WTC11 (cell line): ENCODE results near the gene XKR7. TPM values are rescaled to one million over a fixed set of nuclear protein-coding genes. Genes with fewer than 3 reads are reported as not detected.

Experiments
- ATAC-seq: fragments of 200-7000 bp; cut with Tn5 transposase; 2 replicates; pipeline ENCODE4 v1.10.0; 2021; ENCODE audit warnings: mild to moderate bottlenecking, moderate library complexity
- CTCF ChIA-PET: fragments of 300-600 bp; sonication (Branson Sonifier 250); formaldehyde crosslinking; loops from one replicate; lab custom pipeline; 2021; ENCODE audit warnings: antibody characterized with exemption; lab: Charles Lee
- POLR2A ChIA-PET: fragments of 350-600 bp; sonication (Branson Sonifier 250); formaldehyde crosslinking; loops from one replicate; lab custom pipeline; 2021; ENCODE audit warnings: antibody characterized with exemption; lab: Charles Lee
- DNase-seq: peaks from one replicate; pipeline ENCODE4 v3.0.0; 2021; ENCODE audit warnings: low spot score
- H3K27ac Mint-ChIP-seq: 2 replicates; pipeline ENCODE4 v1.8.0; 2021; ENCODE audit warnings: mixed read lengths
- H3K27me3 Mint-ChIP-seq: 2 replicates; pipeline ENCODE4 v1.8.0; 2021; ENCODE audit warnings: low read depth, mild to moderate bottlenecking, moderate library complexity, mixed read lengths
- H3K36me3 Mint-ChIP-seq: 2 replicates; pipeline ENCODE4 v1.8.0; 2021; ENCODE audit warnings: mixed read lengths
- H3K4me1 Mint-ChIP-seq: 2 replicates; pipeline ENCODE4 v1.8.0; 2022; ENCODE audit warnings: mixed read lengths
- H3K4me3 Mint-ChIP-seq: 2 replicates; pipeline ENCODE4 v1.8.0; 2021; ENCODE audit warnings: mild to moderate bottlenecking, moderate library complexity, mixed read lengths
- H3K9me3 Mint-ChIP-seq: 2 replicates; pipeline ENCODE4 v1.8.0; 2021; ENCODE audit warnings: mixed read lengths
- CREB1 ChIP-seq: sonication (generic); formaldehyde crosslinking; IDR thresholded peaks from 2 replicates; pipeline ENCODE4 v1.8.0; 2023; ENCODE audit warnings: mild to moderate bottlenecking, missing genetic modification reagents
- EMX1 ChIP-seq: fragments of 250-450 bp; sonication (Bioruptor Pico); IDR thresholded peaks from 2 replicates; pipeline ENCODE4 v1.8.0; 2021; ENCODE audit warnings: mild to moderate bottlenecking
- ETV6 ChIP-seq: sonication (generic); formaldehyde crosslinking; IDR thresholded peaks from 2 replicates; pipeline ENCODE4 v1.8.1; 2022; ENCODE audit warnings: mild to moderate bottlenecking, missing genetic modification reagents
- FOXP1 ChIP-seq: sonication (generic); formaldehyde crosslinking; IDR thresholded peaks from 2 replicates; pipeline ENCODE4 v1.8.0; 2022; ENCODE audit warnings: missing genetic modification reagents, mild to moderate bottlenecking, moderate library complexity, borderline replicate concordance
- HMGA2 ChIP-seq: fragments of 250-450 bp; sonication (Bioruptor Pico); IDR thresholded peaks from 2 replicates; pipeline ENCODE4 v1.4.0; 2021; ENCODE audit warnings: mild to moderate bottlenecking, moderate library complexity
- SMAD3 ChIP-seq: sonication (generic); formaldehyde crosslinking; IDR thresholded peaks from 2 replicates; pipeline ENCODE4 v1.8.0; 2022; ENCODE audit warnings: missing genetic modification reagents, mild to moderate bottlenecking, borderline replicate concordance
- TCF7 ChIP-seq: sonication (generic); formaldehyde crosslinking; IDR thresholded peaks from 2 replicates; pipeline ENCODE4 v1.8.0; 2022; ENCODE audit warnings: mild to moderate bottlenecking, low read depth, missing genetic modification reagents, moderate library complexity
- TEAD4 ChIP-seq: sonication (generic); formaldehyde crosslinking; IDR thresholded peaks from 2 replicates; pipeline ENCODE4 v1.8.0; 2022; ENCODE audit warnings: mild to moderate bottlenecking, missing genetic modification reagents
- ZNF219 ChIP-seq: sonication (generic); formaldehyde crosslinking; IDR thresholded peaks from 2 replicates; pipeline ENCODE4 v1.8.0; 2023; ENCODE audit warnings: missing genetic modification reagents, mild to moderate bottlenecking, borderline replicate concordance
- ZNF423 ChIP-seq: fragments of 250-450 bp; sonication (Bioruptor Pico); IDR thresholded peaks from 2 replicates; pipeline ENCODE4 v2.1.2; 2022; ENCODE audit warnings: mild to moderate bottlenecking, moderate library complexity
- total RNA-seq: library from RNA; stranded (reverse); gene quantifications from 3 replicates; pipeline ENCODE4 v1.2.3, GENCODE V29; 2021
- TF ChIP-seq, protein P1 (sequence below): sonication (generic); formaldehyde crosslinking; IDR thresholded peaks from 2 replicates; pipeline ENCODE4 v1.8.1; 2022; ENCODE audit warnings: missing genetic modification reagents, borderline replicate concordance
- TF ChIP-seq, protein P2 (sequence below): sonication (generic); formaldehyde crosslinking; IDR thresholded peaks from 2 replicates; pipeline ENCODE4 v1.8.1; 2022; ENCODE audit warnings: mild to moderate bottlenecking, moderate library complexity, missing genetic modification reagents
- TF ChIP-seq, protein P3 (sequence below): sonication (generic); formaldehyde crosslinking; conservative IDR thresholded peaks from 2 replicates; pipeline ENCODE4 v1.8.1; 2022; ENCODE audit warnings: mild to moderate bottlenecking, missing genetic modification reagents
- TF ChIP-seq, protein P4 (sequence below): fragments of 250-450 bp; sonication (Bioruptor Pico); IDR thresholded peaks from 2 replicates; pipeline ENCODE4 v1.8.0; 2021; ENCODE audit warnings: mild to moderate bottlenecking
- TF ChIP-seq, protein P5 (sequence below): sonication (generic); formaldehyde crosslinking; IDR thresholded peaks from 2 replicates; pipeline ENCODE4 v1.8.1; 2023; ENCODE audit warnings: mild to moderate bottlenecking, missing genetic modification reagents, moderate library complexity
- TF ChIP-seq, protein P6 (sequence below): sonication (generic); formaldehyde crosslinking; IDR thresholded peaks from 2 replicates; pipeline ENCODE4 v1.8.0; 2023; ENCODE audit warnings: mild to moderate bottlenecking, missing genetic modification reagents
- TF ChIP-seq, protein P7 (sequence below): sonication (generic); formaldehyde crosslinking; IDR thresholded peaks from 2 replicates; pipeline ENCODE4 v1.8.0; 2022; ENCODE audit warnings: mild to moderate bottlenecking, missing genetic modification reagents
- TF ChIP-seq, protein P8 (sequence below): sonication (generic); formaldehyde crosslinking; IDR thresholded peaks from 2 replicates; pipeline ENCODE4 v1.8.1; 2022; ENCODE audit warnings: mild to moderate bottlenecking, missing genetic modification reagents, moderate library complexity, borderline replicate concordance
- TF ChIP-seq, protein P9 (sequence below): sonication (generic); formaldehyde crosslinking; IDR thresholded peaks from 2 replicates; pipeline ENCODE4 v1.8.0; 2022; ENCODE audit warnings: mild to moderate bottlenecking, missing genetic modification reagents
- TF ChIP-seq, protein P10 (sequence below): sonication (generic); formaldehyde crosslinking; IDR thresholded peaks from 2 replicates; pipeline ENCODE4 v1.8.1; 2023; ENCODE audit warnings: mild to moderate bottlenecking, moderate library complexity, missing genetic modification reagents

Gene XKR7
- total RNA-seq, 1 experiment from 2014 or later = 2.5 TPM

DNA sequence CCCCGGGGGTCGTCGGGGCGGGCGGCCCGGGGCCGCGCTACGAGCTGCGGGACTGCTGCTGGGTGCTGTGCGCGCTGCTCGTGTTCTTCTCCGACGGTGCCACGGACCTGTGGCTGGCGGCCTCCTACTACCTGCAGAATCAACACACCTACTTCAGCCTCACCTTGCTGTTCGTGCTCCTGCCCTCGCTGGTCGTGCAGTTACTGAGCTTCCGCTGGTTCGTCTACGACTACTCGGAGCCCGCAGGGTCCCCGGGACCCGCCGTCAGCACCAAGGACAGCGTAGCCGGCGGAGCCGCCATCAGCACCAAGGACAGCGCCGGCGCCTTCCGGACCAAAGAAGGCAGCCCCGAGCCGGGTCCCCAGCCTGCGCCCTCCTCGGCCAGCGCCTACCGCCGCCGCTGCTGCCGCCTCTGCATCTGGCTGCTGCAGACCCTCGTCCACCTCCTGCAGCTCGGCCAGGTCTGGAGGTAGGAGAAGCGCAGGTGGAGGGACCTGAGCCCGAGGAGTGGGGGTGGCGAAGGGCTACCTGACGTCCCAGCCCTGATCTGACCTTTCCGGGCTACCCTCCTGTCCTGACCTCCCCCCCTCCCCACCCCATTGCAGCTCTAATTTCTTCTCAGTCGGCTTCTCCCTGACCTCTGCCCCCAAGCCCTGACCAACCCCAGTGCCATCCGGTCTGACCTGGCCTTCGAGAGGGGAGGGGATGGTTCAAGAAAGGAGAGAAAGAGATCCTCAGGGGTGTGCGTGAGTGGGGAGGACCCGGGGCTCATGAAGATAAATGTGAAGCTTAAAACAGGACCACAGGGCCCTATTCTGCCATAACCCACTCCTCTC, 558 bp downstream of the XKR7 start (continued):
- TF ChIP-seq, protein P1, sequence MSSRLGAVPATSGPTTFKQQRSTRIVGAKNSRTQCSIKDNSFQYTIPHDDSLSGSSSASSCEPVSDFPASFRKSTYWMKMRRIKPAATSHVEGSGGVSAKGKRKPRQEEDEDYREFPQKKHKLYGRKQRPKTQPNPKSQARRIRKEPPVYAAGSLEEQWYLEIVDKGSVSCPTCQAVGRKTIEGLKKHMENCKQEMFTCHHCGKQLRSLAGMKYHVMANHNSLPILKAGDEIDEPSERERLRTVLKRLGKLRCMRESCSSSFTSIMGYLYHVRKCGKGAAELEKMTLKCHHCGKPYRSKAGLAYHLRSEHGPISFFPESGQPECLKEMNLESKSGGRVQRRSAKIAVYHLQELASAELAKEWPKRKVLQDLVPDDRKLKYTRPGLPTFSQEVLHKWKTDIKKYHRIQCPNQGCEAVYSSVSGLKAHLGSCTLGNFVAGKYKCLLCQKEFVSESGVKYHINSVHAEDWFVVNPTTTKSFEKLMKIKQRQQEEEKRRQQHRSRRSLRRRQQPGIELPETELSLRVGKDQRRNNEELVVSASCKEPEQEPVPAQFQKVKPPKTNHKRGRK = peak; percentile 100
- TF ChIP-seq, protein P2, sequence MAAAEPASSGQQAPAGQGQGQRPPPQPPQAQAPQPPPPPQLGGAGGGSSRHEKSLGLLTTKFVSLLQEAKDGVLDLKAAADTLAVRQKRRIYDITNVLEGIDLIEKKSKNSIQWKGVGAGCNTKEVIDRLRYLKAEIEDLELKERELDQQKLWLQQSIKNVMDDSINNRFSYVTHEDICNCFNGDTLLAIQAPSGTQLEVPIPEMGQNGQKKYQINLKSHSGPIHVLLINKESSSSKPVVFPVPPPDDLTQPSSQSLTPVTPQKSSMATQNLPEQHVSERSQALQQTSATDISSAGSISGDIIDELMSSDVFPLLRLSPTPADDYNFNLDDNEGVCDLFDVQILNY = peak; percentile 100
- TF ChIP-seq, protein P3, sequence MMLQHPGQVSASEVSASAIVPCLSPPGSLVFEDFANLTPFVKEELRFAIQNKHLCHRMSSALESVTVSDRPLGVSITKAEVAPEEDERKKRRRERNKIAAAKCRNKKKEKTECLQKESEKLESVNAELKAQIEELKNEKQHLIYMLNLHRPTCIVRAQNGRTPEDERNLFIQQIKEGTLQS (CRISPR knock-in tag) = peak; percentile 96
- TF ChIP-seq TCF7 (CRISPR knock-in tag) (peak; percentile 100), ZNF219 (peak; percentile 100)
- TF ChIP-seq, protein P4, sequence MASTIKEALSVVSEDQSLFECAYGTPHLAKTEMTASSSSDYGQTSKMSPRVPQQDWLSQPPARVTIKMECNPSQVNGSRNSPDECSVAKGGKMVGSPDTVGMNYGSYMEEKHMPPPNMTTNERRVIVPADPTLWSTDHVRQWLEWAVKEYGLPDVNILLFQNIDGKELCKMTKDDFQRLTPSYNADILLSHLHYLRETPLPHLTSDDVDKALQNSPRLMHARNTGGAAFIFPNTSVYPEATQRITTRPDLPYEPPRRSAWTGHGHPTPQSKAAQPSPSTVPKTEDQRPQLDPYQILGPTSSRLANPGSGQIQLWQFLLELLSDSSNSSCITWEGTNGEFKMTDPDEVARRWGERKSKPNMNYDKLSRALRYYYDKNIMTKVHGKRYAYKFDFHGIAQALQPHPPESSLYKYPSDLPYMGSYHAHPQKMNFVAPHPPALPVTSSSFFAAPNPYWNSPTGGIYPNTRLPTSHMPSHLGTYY (CRISPR knock-in tag) = peak; percentile 94
- TF ChIP-seq, protein P5, sequence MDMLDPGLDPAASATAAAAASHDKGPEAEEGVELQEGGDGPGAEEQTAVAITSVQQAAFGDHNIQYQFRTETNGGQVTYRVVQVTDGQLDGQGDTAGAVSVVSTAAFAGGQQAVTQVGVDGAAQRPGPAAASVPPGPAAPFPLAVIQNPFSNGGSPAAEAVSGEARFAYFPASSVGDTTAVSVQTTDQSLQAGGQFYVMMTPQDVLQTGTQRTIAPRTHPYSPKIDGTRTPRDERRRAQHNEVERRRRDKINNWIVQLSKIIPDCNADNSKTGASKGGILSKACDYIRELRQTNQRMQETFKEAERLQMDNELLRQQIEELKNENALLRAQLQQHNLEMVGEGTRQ (CRISPR knock-in tag) = peak; percentile 81
- TF ChIP-seq, protein P6, sequence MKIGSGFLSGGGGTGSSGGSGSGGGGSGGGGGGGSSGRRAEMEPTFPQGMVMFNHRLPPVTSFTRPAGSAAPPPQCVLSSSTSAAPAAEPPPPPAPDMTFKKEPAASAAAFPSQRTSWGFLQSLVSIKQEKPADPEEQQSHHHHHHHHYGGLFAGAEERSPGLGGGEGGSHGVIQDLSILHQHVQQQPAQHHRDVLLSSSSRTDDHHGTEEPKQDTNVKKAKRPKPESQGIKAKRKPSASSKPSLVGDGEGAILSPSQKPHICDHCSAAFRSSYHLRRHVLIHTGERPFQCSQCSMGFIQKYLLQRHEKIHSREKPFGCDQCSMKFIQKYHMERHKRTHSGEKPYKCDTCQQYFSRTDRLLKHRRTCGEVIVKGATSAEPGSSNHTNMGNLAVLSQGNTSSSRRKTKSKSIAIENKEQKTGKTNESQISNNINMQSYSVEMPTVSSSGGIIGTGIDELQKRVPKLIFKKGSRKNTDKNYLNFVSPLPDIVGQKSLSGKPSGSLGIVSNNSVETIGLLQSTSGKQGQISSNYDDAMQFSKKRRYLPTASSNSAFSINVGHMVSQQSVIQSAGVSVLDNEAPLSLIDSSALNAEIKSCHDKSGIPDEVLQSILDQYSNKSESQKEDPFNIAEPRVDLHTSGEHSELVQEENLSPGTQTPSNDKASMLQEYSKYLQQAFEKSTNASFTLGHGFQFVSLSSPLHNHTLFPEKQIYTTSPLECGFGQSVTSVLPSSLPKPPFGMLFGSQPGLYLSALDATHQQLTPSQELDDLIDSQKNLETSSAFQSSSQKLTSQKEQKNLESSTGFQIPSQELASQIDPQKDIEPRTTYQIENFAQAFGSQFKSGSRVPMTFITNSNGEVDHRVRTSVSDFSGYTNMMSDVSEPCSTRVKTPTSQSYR (CRISPR knock-in tag) = peak; percentile 100
- TF ChIP-seq, protein P7, sequence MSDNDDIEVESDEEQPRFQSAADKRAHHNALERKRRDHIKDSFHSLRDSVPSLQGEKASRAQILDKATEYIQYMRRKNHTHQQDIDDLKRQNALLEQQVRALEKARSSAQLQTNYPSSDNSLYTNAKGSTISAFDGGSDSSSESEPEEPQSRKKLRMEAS = peak; percentile 99
- TF ChIP-seq, protein P8, sequence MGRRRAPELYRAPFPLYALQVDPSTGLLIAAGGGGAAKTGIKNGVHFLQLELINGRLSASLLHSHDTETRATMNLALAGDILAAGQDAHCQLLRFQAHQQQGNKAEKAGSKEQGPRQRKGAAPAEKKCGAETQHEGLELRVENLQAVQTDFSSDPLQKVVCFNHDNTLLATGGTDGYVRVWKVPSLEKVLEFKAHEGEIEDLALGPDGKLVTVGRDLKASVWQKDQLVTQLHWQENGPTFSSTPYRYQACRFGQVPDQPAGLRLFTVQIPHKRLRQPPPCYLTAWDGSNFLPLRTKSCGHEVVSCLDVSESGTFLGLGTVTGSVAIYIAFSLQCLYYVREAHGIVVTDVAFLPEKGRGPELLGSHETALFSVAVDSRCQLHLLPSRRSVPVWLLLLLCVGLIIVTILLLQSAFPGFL (CRISPR knock-in tag) = peak; percentile 100

DNA sequence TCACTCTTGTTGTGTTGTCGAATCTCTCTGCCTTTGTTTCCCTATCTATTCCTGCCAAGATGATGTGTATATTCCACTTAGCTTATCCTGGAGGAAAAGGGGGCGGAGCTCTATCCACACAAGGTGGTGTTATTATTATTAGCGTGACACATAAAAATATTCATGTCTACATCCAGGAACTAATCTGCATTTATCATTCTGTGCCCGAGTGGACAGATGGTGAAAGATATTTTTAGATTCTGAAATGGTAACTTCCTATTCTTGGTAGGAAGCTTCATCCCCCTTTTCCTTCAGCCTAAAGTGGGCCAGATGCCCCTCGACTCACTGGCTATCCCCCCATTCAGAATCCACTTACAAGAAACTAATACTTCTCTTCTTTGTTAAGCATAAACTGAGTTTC, 2.0 kb downstream of the XKR7 start:
- H3K4me3 Mint-ChIP-seq = peak overlapping the region; percentile 93; the same call in 1 of the 2 replicates
- ATAC-seq (no peak), DNase-seq (no peak)
- H3K9me3 Mint-ChIP-seq = no peaks in the 10 kb centered on the region
- ChIA-PET POLR2A (no interaction called here), CTCF (interaction anchor here (0.8 to 2.7 kb wide), 5 partner anchors 18 to 123 kb away, joined by 3 to 14 read pairs (median 5); partner anchors contain the start of gene PDRG1)
- no peak overlapping the region for H3K27ac Mint-ChIP-seq
- H3K27me3 Mint-ChIP-seq = peaks cover 38% of the 10 kb centered on the region
- peaks cover 29% of the 10 kb centered on the region for H3K4me1 Mint-ChIP-seq
- no peaks in the 10 kb centered on the region for H3K36me3 Mint-ChIP-seq
- no peak for TF ChIP-seq ETV6 (CRISPR knock-in tag)
- TF ChIP-seq HMGA2 (CRISPR knock-in tag) = no peak
- TF ChIP-seq SMAD3 (CRISPR knock-in tag) = no peak
- TF ChIP-seq, protein P9, sequence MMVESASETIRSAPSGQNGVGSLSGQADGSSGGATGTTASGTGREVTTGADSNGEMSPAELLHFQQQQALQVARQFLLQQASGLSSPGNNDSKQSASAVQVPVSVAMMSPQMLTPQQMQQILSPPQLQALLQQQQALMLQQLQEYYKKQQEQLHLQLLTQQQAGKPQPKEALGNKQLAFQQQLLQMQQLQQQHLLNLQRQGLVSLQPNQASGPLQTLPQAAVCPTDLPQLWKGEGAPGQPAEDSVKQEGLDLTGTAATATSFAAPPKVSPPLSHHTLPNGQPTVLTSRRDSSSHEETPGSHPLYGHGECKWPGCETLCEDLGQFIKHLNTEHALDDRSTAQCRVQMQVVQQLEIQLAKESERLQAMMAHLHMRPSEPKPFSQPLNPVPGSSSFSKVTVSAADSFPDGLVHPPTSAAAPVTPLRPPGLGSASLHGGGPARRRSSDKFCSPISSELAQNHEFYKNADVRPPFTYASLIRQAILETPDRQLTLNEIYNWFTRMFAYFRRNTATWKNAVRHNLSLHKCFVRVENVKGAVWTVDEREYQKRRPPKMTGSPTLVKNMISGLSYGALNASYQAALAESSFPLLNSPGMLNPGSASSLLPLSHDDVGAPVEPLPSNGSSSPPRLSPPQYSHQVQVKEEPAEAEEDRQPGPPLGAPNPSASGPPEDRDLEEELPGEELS (CRISPR knock-in tag) = no peak
- TF ChIP-seq, protein P10, sequence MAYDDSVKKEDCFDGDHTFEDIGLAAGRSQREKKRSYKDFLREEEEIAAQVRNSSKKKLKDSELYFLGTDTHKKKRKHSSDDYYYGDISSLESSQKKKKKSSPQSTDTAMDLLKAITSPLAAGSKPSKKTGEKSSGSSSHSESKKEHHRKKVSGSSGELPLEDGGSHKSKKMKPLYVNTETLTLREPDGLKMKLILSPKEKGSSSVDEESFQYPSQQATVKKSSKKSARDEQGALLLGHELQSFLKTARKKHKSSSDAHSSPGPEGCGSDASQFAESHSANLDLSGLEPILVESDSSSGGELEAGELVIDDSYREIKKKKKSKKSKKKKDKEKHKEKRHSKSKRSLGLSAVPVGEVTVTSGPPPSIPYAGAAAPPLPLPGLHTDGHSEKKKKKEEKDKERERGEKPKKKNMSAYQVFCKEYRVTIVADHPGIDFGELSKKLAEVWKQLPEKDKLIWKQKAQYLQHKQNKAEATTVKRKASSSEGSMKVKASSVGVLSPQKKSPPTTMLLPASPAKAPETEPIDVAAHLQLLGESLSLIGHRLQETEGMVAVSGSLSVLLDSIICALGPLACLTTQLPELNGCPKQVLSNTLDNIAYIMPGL (CRISPR knock-in tag) = no peak
- TF ChIP-seq TEAD4 = no peak
- TF ChIP-seq FOXP1 (CRISPR knock-in tag) = no peak
- no peak for TF ChIP-seq ZNF423 (CRISPR knock-in tag)
- TF ChIP-seq CREB1 (CRISPR knock-in tag) = no peak
- no peak for TF ChIP-seq EMX1 (CRISPR knock-in tag)
